H1 (cell line): ENCODE measurements around the gene CACNA1F. TPM values are rescaled to one million over a fixed set of nuclear protein-coding genes. Genes with fewer than 3 reads are reported as not detected.

Source experiments
- CHD7 ChIP-seq: fragments of 300-600 bp; sonication (generic); IDR thresholded peaks from 2 replicates; pipeline ENCODE4 v1.7.1; 2012; ENCODE audit warnings: low read length, moderate library complexity, mild to moderate bottlenecking, inconsistent platforms; ENCODE audit not compliant: insufficient replicate concordance
- CTCF ChIP-seq, 3 experiments: IDR thresholded peaks; 1 replicate in 2 of 3; 2 replicates in 1 of 3; pipeline versions ENCODE4 v1.5.1 to v1.6.1; 2011; ENCODE audit warnings: low read length in 3 of 3, mild to moderate bottlenecking in 3 of 3, inconsistent platforms in 2 of 3, low read depth in 1 of 3, moderate library complexity in 1 of 3; ENCODE audit not compliant: insufficient read depth in 1 of 3; ENCODE audit errors: control extremely low read depth in 1 of 3
- HDAC6 ChIP-seq: IDR thresholded peaks from one replicate; pipeline ENCODE4 v1.7.1; 2012; ENCODE audit warnings: low read depth, mild to moderate bottlenecking, inconsistent platforms, low read length, moderate library complexity
- JUN ChIP-seq: IDR thresholded peaks from 2 replicates; pipeline ENCODE4 v1.6.1; 2011; ENCODE audit warnings: low read depth, mild to moderate bottlenecking, improper control_type of control experiment, low read length
- polyA plus RNA-seq, 7 experiments: library from polyadenylated mRNA; depleted of rRNA in 3 of 7; stranded (reverse) in 5 of 7; unstranded in 2 of 7; fragments of >200 nt in 5 of 7; fragments of 200-250 nt in 2 of 7; gene quantifications; 1 replicate in 5 of 7; 2 replicates in 1 of 7; 4 replicates in 1 of 7; pipeline versions ENCODE4 v1.2.1 to v1.2.3, GENCODE V29; 2011 to 2013; ENCODE audit warnings: missing spikeins in 2 of 7, mixed read lengths in 2 of 7
- total RNA-seq: library from RNA; stranded (reverse); fragmentation: NEBNext Ultra II Directional; extraction: Animal tissue kit (Norgen Biotek cat#: 25700); gene quantifications from 2 replicates; pipeline ENCODE4 v1.2.1, GENCODE V29; 2021

The CACNA1F gene
- total and polyA plus RNA-seq, 2 of the 8 experiments (the other 6 are each of a cell fraction or from before 2014, with no cell fraction given), result 0.59 to 0.84 TPM

- no peak for TF ChIP-seq CHD7
- TF ChIP-seq HDAC6, result no peak
- TF ChIP-seq JUN, result no peak
- no peak for TF ChIP-seq CTCF (IDR thresholded peaks at IDR 0.05; ENCODE audit: control extremely low read depth in 1 of 3, insufficient read depth in 1 of 3, low read depth in 1 of 3, low read length in 3 of 3)
Observed at GRCh38 chrX:49263631-49264030, 30.5 kb upstream of the CACNA1F start (continued).
